MM.1S (cell line): ENCODE measurements around the gene WDR70.

Experiments used
- DNase-seq: peaks from one replicate; pipeline ENCODE4 v3.0.0-alpha.2; 2015
- H2AFZ ChIP-seq: fragments of 300-600 bp; sonication (generic); 2 replicates; pipeline ENCODE4 v1.6.0; 2016; ENCODE audit warnings: antibody characterized with exemption, low read length
- H3F3A ChIP-seq: fragments of 300-600 bp; sonication (generic); 2 replicates; pipeline ENCODE4 v1.6.1; 2016; ENCODE audit warnings: mild to moderate bottlenecking, antibody characterized with exemption, low read length, moderate library complexity, mixed read lengths; ENCODE audit not compliant: insufficient read depth
- H3K27ac ChIP-seq: fragments of 300-600 bp; sonication (generic); 2 replicates; pipeline ENCODE4 v1.5.1; 2016; ENCODE audit warnings: mild to moderate bottlenecking, low read length
- H3K27me3 ChIP-seq: fragments of 300-600 bp; sonication (generic); replicated peaks from 2 replicates; pipeline ENCODE4 v1.6.0; 2016; ENCODE audit warnings: low read length; ENCODE audit not compliant: insufficient read depth
- H3K36me3 ChIP-seq: fragments of 300-600 bp; sonication (generic); replicated peaks from 2 replicates; pipeline ENCODE4 v1.6.1; 2016; ENCODE audit warnings: mild to moderate bottlenecking, low read length, mixed read lengths; ENCODE audit not compliant: insufficient read depth
- H3K4me1 ChIP-seq: fragments of 300-600 bp; sonication (generic); 2 replicates; pipeline ENCODE4 v1.6.1; 2016; ENCODE audit warnings: low read length, mixed read lengths
- H3K4me2 ChIP-seq: fragments of 300-600 bp; sonication (generic); 2 replicates; pipeline ENCODE4 v1.6.0; 2016; ENCODE audit warnings: low read depth, low read length
- H3K4me3 ChIP-seq: fragments of 300-600 bp; sonication (generic); 2 replicates; pipeline ENCODE4 v1.5.1; 2016; ENCODE audit warnings: low read length, mixed read lengths
- H3K79me2 ChIP-seq: fragments of 300-600 bp; sonication (generic); 2 replicates; pipeline ENCODE4 v1.6.1; 2016; ENCODE audit warnings: mixed run types, low read length, mixed read lengths
- H3K9ac ChIP-seq: fragments of 300-600 bp; sonication (generic); 2 replicates; pipeline ENCODE4 v1.6.1; 2016; ENCODE audit warnings: low read length, mixed read lengths
- H3K9me2 ChIP-seq: fragments of 300-600 bp; sonication (generic); replicated peaks from 2 replicates; pipeline ENCODE4 v1.6.1; 2016; ENCODE audit warnings: mild to moderate bottlenecking, low read length, mixed read lengths; ENCODE audit not compliant: insufficient read depth
- H3K9me3 ChIP-seq: fragments of 300-600 bp; sonication (generic); replicated peaks from 2 replicates; pipeline ENCODE4 v1.6.1; 2016; ENCODE audit warnings: mild to moderate bottlenecking, low read length, mixed read lengths; ENCODE audit not compliant: insufficient read depth
- H4K20me1 ChIP-seq: fragments of 300-600 bp; sonication (generic); 2 replicates; pipeline ENCODE4 v1.6.1; 2016; ENCODE audit warnings: mild to moderate bottlenecking, low read length, moderate library complexity, mixed read lengths; ENCODE audit not compliant: insufficient read depth
- CTCF ChIP-seq: fragments of 300-600 bp; sonication (generic); IDR thresholded peaks from 2 replicates; pipeline ENCODE4 v1.5.1; 2016; ENCODE audit warnings: antibody characterized with exemption, low read length, mixed read lengths
- EZH2 ChIP-seq: fragments of 300-600 bp; sonication (generic); optimal IDR thresholded peaks from 2 replicates; pipeline ENCODE3; 2017; ENCODE audit warnings: low read depth, mild to moderate bottlenecking, antibody characterized with exemption, low read length, mixed read lengths
- EZH2phosphoT487 ChIP-seq: fragments of 300-600 bp; sonication (generic); IDR thresholded peaks from 2 replicates; pipeline ENCODE4 v1.6.1; 2018; ENCODE audit warnings: antibody characterized with exemption, low read length

WDR70 gene

GRCh38 chr5:37723162-37723961, 344.2 kb downstream of the WDR70 start:
- no peak overlapping the region for H3K4me2 ChIP-seq
- no peak overlapping the region for H3K9ac ChIP-seq
- H3K4me1 ChIP-seq = peaks cover 24% of the 10 kb centered on the region
- H3K4me3 ChIP-seq = no peak overlapping the region
- no peaks in the 10 kb centered on the region for H3K9me3 ChIP-seq
- no peak overlapping the region for H2AFZ ChIP-seq
- no peak overlapping the region for H3K27ac ChIP-seq
- H3K27me3 ChIP-seq = no peaks in the 10 kb centered on the region
- DNase-seq = no peak
- peaks cover 11% of the 10 kb centered on the region for H3F3A ChIP-seq
- TF ChIP-seq EZH2phosphoT487 (no peak), EZH2 (no peak), CTCF (peak; percentile 27)
- H3K9me2 ChIP-seq = no peaks in the 10 kb centered on the region
- H3K79me2 ChIP-seq = no peaks in the 10 kb centered on the region
- no peaks in the 10 kb centered on the region for H4K20me1 ChIP-seq
- H3K36me3 ChIP-seq = no peaks in the 10 kb centered on the region

GRCh38 chr5:37724395-37725125, 345.4 kb downstream of the WDR70 start:
- H3K4me1 ChIP-seq = peaks cover 24% of the 10 kb centered on the region
- H3K9me3 ChIP-seq = no peaks in the 10 kb centered on the region
- H3K9me2 ChIP-seq = no peaks in the 10 kb centered on the region
- H3K27me3 ChIP-seq = no peaks in the 10 kb centered on the region
- H3K9ac ChIP-seq = no peak overlapping the region
- peaks cover 11% of the 10 kb centered on the region for H3F3A ChIP-seq
- H3K4me2 ChIP-seq = no peak overlapping the region
- no peak for TF ChIP-seq CTCF
- H4K20me1 ChIP-seq = no peaks in the 10 kb centered on the region
- H3K36me3 ChIP-seq = no peaks in the 10 kb centered on the region
- no peak overlapping the region for H2AFZ ChIP-seq
- H3K79me2 ChIP-seq = no peaks in the 10 kb centered on the region
- H3K4me3 ChIP-seq = no peak overlapping the region
- DNase-seq = no peak
- H3K27ac ChIP-seq = no peak overlapping the region

- no peak overlapping the region for H2AFZ ChIP-seq
- no peaks in the 10 kb centered on the region for H3K79me2 ChIP-seq
- H3K9me3 ChIP-seq = no peaks in the 10 kb centered on the region
- no peak for TF ChIP-seq CTCF
- no peak for TF ChIP-seq EZH2
- TF ChIP-seq EZH2phosphoT487 = no peak
- no peaks in the 10 kb centered on the region for H4K20me1 ChIP-seq
- no peak overlapping the region for H3K4me2 ChIP-seq
- no peak for DNase-seq
- H3K4me3 ChIP-seq = no peak overlapping the region
- no peak overlapping the region for H3K27ac ChIP-seq
- no peaks in the 10 kb centered on the region for H3K9me2 ChIP-seq
- peaks cover 23% of the 10 kb centered on the region for H3K4me1 ChIP-seq
- H3K36me3 ChIP-seq = no peaks in the 10 kb centered on the region
- H3K27me3 ChIP-seq = no peaks in the 10 kb centered on the region
- H3K9ac ChIP-seq = no peak overlapping the region
- peaks cover 11% of the 10 kb centered on the region for H3F3A ChIP-seq
Observed at GRCh38 chr5:37725185-37725584, 346.1 kb downstream of the WDR70 start.
